ENCODE data around the gene ZNF219.

DNA sequence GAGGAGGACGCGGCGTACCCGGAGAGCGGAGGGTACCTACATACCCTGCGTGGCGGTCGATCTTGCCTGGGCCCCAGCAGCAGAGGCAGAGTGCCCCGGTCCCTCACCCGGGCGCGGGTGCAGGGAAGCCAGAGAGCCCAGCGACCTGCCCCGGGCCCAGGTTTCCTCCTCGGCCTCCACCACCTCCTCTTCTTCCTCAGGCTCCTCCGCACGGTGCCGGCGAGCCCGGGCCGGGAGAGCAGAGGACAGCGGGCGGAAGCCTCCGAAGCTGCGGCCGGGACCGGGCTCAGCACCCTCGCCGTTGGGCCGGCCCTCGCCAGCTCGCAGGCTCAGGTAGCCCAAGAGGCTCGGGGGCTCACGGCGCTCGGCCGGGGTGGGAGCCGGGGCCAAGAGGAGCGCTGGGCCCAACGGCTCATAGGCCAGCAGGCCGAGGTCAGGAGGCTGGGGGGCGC is 6.6 kb downstream of the ZNF219 start:
- TF ChIP-seq POLR2A (IDR thresholded peaks at IDR 0.05; ENCODE audit: low read depth, low read length) (no peak), BCL11A (IDR thresholded peaks at IDR 0.05; ENCODE audit: low read depth, low read length) (no peak), EZH2 (IDR thresholded peaks at IDR 0.05; ENCODE audit: borderline replicate concordance, control insufficient read depth, low read depth, low read length) (no peak), PAX5 (IDR thresholded peaks at IDR 0.05; ENCODE audit: borderline replicate concordance, low read depth, low read length) (no peak), EP300 (IDR thresholded peaks at IDR 0.05; ENCODE audit: borderline replicate concordance in 1 of 2, control insufficient read depth in 1 of 2, low read depth in 2 of 2, low read length in 2 of 2) (no peak), POLR2AphosphoS5 (IDR thresholded peaks at IDR 0.05; ENCODE audit: low read length) (no peak)
- TF ChIP-seq, protein P1, sequence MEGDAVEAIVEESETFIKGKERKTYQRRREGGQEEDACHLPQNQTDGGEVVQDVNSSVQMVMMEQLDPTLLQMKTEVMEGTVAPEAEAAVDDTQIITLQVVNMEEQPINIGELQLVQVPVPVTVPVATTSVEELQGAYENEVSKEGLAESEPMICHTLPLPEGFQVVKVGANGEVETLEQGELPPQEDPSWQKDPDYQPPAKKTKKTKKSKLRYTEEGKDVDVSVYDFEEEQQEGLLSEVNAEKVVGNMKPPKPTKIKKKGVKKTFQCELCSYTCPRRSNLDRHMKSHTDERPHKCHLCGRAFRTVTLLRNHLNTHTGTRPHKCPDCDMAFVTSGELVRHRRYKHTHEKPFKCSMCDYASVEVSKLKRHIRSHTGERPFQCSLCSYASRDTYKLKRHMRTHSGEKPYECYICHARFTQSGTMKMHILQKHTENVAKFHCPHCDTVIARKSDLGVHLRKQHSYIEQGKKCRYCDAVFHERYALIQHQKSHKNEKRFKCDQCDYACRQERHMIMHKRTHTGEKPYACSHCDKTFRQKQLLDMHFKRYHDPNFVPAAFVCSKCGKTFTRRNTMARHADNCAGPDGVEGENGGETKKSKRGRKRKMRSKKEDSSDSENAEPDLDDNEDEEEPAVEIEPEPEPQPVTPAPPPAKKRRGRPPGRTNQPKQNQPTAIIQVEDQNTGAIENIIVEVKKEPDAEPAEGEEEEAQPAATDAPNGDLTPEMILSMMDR (IDR thresholded peaks at IDR 0.05 in 2 of 3, conservative IDR thresholded peaks at IDR 0.05 in 1 of 3; ENCODE audit: control insufficient read depth in 2 of 3, extremely low read depth in 1 of 3, insufficient read depth in 1 of 3, low read depth in 3 of 3, low read length in 3 of 3): no peak
- TF ChIP-seq, protein P2, sequence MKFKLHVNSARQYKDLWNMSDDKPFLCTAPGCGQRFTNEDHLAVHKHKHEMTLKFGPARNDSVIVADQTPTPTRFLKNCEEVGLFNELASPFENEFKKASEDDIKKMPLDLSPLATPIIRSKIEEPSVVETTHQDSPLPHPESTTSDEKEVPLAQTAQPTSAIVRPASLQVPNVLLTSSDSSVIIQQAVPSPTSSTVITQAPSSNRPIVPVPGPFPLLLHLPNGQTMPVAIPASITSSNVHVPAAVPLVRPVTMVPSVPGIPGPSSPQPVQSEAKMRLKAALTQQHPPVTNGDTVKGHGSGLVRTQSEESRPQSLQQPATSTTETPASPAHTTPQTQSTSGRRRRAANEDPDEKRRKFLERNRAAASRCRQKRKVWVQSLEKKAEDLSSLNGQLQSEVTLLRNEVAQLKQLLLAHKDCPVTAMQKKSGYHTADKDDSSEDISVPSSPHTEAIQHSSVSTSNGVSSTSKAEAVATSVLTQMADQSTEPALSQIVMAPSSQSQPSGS (IDR thresholded peaks at IDR 0.05; ENCODE audit: low read length): no peak
